Right kidney (tissue), 9 donors: Measurements from ENCODE around the gene TWIST2.
A peak's percentile ranks its signal among the peaks of the same experiment; 100 is the strongest.

Experiments
- DNase-seq: peaks from one replicate; pipeline ENCODE4 v3.0.0-alpha.2; 2016
- long read RNA-seq, 8 donors: transcript quantifications; one replicate each; lab custom pipeline, GENCODE V29; 2026

Gene TWIST2
- long read RNA-seq, donor 1, partial matches to known transcripts: 0 of 4 reads
- long read RNA-seq, donor 1, other reads (novel, unspliced or antisense): 0 of 4 reads
- long read RNA-seq, donor 2, partial matches to known transcripts: 0 of 4 reads
- long read RNA-seq, donor 2, other reads (novel, unspliced or antisense): 0 of 4 reads
- long read RNA-seq, donor 3, partial matches to known transcripts: 0 of 1 reads
- long read RNA-seq, donor 3, other reads (novel, unspliced or antisense): 0 of 1 reads
- long read RNA-seq, donor 4, partial matches to known transcripts: 0 of 1 reads
- long read RNA-seq, donor 4, other reads (novel, unspliced or antisense): 0 of 1 reads
- long read RNA-seq, donor 5, partial matches to known transcripts: 0 of 3 reads
- long read RNA-seq, donor 5, other reads (novel, unspliced or antisense): 0 of 3 reads
- long read RNA-seq, donor 6, partial matches to known transcripts: 0 of 4 reads
- long read RNA-seq, donor 6, other reads (novel, unspliced or antisense): 0 of 4 reads
- long read RNA-seq, donor 7, partial matches to known transcripts: 5 of 8 reads
- long read RNA-seq, donor 7, other reads (novel, unspliced or antisense): 0 of 8 reads
- long read RNA-seq, donor 8, partial matches to known transcripts: 0 of 2 reads
- long read RNA-seq, donor 8, other reads (novel, unspliced or antisense): 0 of 2 reads

GRCh38 chr2:238847841-238848690 lies at the start of gene TWIST2:
TSS of gene TWIST2 (plus strand) at chr2:238848085. CDS start at chr2:238848216, 131 bp downstream.
- peak; percentile 75 for DNase-seq

GRCh38 chr2:238801791-238802190 lies 46.1 kb upstream of the TWIST2 start:
- DNase-seq: no peak

GRCh38 chr2:238802957-238803356 lies 44.9 kb upstream of the TWIST2 start:
- DNase-seq: no peak

GRCh38 chr2:238803996-238804870 lies 43.7 kb upstream of the TWIST2 start:
- DNase-seq: no peak

- DNase-seq: no peak
These were observed 39.1 kb upstream of the TWIST2 start for GRCh38 chr2:238808761-238809160.

GRCh38 chr2:238810321-238810720 lies 37.6 kb upstream of the TWIST2 start:
- no peak for DNase-seq

- no peak for DNase-seq
These were observed 36.6 kb upstream of the TWIST2 start for GRCh38 chr2:238811293-238811692.

- no peak for DNase-seq
These were observed 36.1 kb upstream of the TWIST2 start for GRCh38 chr2:238811759-238812158.

GRCh38 chr2:238813109-238813508 lies 34.8 kb upstream of the TWIST2 start:
- DNase-seq: no peak

GRCh38 chr2:238814815-238815214 lies 33.1 kb upstream of the TWIST2 start:
- DNase-seq: no peak

- no peak for DNase-seq
These were observed 31.6 kb upstream of the TWIST2 start for GRCh38 chr2:238816291-238816690.

GRCh38 chr2:238817382-238817781 lies 30.5 kb upstream of the TWIST2 start:
- no peak for DNase-seq

GRCh38 chr2:238817891-238818290 lies 30.0 kb upstream of the TWIST2 start:
- no peak for DNase-seq

GRCh38 chr2:238818561-238818960 lies 29.3 kb upstream of the TWIST2 start:
- DNase-seq: no peak

- no peak for DNase-seq
These were observed 27.7 kb upstream of the TWIST2 start for GRCh38 chr2:238820197-238820596.

- no peak for DNase-seq
These were observed 27.0 kb upstream of the TWIST2 start for GRCh38 chr2:238820916-238821315.

- DNase-seq: no peak
These were observed 26.5 kb upstream of the TWIST2 start for GRCh38 chr2:238821391-238821790.

- no peak for DNase-seq
These were observed 25.8 kb upstream of the TWIST2 start for GRCh38 chr2:238821944-238822670.

- no peak for DNase-seq
These were observed 24.9 kb upstream of the TWIST2 start for GRCh38 chr2:238822955-238823354.

- DNase-seq: no peak
These were observed 16.7 kb upstream of the TWIST2 start for GRCh38 chr2:238831177-238831576.

- DNase-seq: no peak
These were observed 12.9 kb upstream of the TWIST2 start for GRCh38 chr2:238834982-238835381.
